GM10266 (cell line): ENCODE results near the gene TSTD2.

Experiments
- DNase-seq: peaks from one replicate; pipeline ENCODE4 v3.0.0; 2012; ENCODE audit errors: extremely low spot score
- TF ChIP-seq, protein P1 (sequence below): IDR thresholded peaks from 2 replicates; pipeline ENCODE4 v1.5.1; 2012; ENCODE audit warnings: mild to moderate bottlenecking, low read depth; ENCODE audit not compliant: control insufficient read depth, insufficient read depth; ENCODE audit errors: missing control alignments

The TSTD2 gene

GRCh38 chr9:97632985-97633858 is at the start of gene TSTD2, which contains the start of gene NCBP1:
TSTD2 (minus strand) TSS chr9:97633368; CDS start chr9:97627562, 5,806 bp downstream.
NCBP1 (plus strand) TSS chr9:97633821; CDS start chr9:97633882, 61 bp downstream.
- TF ChIP-seq, protein P1, sequence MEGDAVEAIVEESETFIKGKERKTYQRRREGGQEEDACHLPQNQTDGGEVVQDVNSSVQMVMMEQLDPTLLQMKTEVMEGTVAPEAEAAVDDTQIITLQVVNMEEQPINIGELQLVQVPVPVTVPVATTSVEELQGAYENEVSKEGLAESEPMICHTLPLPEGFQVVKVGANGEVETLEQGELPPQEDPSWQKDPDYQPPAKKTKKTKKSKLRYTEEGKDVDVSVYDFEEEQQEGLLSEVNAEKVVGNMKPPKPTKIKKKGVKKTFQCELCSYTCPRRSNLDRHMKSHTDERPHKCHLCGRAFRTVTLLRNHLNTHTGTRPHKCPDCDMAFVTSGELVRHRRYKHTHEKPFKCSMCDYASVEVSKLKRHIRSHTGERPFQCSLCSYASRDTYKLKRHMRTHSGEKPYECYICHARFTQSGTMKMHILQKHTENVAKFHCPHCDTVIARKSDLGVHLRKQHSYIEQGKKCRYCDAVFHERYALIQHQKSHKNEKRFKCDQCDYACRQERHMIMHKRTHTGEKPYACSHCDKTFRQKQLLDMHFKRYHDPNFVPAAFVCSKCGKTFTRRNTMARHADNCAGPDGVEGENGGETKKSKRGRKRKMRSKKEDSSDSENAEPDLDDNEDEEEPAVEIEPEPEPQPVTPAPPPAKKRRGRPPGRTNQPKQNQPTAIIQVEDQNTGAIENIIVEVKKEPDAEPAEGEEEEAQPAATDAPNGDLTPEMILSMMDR: no peak
- DNase-seq: peak; percentile 92

GRCh38 chr9:97682242-97682641 is 49.1 kb upstream of the TSTD2 start:
- no peak for DNase-seq
- TF ChIP-seq, protein P1: no peak

DNA sequence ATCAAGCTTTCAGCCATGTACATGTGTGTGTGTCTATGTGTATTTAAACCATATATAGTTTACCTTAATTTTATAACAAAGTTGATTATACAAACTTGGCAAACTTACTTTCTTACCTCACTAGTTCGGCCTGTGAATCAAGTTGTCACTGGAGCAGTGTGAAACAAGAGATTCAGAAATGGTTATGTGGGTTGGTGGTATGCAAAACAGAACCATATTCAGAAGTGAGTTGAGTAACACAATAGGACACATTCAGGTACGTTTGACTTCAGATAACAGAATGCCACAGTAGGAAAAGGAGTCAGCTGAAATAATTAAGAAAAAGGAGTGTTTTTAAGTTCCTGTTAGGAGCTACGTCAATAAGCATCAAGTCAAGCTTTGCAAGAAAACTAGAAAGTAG is 42.5 kb upstream of the TSTD2 start:
- no peak for DNase-seq
- TF ChIP-seq, protein P1: no peak

DNA sequence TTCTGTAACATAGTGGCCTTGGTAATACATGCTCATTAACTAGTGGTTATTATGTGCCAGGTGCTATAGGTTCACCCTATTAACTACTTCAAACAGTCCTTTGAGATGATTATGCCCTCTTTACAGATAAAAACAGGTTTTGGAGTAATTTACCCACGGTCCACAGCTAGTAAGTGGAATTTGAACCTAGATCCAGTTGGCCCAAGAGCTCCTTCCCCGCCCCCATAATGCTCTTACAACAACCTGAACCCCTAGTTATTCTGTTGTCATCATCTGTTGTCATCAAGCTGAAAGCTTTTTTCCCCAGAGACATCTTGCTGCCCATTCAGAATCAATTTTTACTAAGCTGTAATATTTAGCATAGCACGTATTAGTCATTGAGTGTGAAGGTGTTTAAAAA is 40.8 kb upstream of the TSTD2 start:
- TF ChIP-seq, protein P1: no peak
- DNase-seq: no peak

DNA sequence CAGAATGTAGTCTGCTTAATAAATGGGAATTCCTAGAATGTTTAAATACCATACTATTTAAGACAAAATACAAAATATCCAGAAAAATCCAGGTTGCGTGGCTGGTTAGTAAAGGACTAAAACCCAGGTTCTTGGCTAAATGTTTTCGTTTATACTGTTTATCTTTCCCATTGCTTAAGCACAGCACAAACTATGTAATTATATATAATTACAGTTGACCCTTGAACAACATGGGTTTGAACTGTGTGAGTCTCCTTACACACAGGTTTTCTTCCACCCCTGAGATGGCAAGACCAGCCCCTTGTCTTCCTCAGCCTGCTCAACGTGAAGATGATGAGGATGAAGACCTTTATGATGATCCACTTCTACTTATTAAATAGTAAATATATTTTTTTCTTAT is 39.2 kb upstream of the TSTD2 start:
- no peak for DNase-seq
- TF ChIP-seq, protein P1: no peak

DNA sequence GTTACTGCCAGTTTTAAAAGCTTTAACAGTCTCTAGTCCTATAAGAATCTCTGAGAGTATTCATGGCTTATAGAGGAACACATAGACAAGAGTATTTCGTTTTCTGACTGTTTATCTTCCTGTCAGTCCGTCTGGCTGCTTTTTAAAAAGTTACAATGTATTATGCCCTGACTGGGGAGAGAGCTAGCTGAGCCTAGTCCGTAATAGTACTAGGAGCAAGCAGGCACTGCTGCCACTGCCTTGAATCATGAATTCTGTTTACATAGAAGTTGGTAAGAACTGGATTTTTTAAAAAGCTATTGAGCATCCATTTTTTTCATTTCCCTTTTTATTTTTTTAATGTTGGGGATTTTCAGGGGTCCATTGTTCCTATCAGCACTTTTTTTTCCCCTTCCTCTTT is 37.4 kb upstream of the TSTD2 start:
- DNase-seq: no peak
- TF ChIP-seq, protein P1: no peak

DNA sequence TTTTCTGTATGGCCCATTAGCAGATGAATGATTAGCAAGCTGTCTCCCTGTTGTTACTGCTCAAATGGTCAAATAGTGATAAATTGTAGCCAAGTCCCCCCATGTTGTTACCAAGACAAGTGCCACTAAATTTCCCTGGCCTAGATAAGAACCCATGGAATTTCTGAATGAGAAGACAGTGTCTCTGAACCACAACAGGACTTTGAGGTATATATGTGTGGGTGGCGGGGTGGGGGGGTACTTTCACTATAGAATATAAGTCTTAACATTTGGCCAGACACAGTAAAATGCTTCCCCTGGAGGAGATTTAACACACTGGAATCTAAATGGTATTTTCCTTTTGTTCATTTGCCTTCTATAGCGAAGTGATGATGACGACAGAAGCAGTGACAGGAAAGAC is 35.3 kb upstream of the TSTD2 start:
- DNase-seq: no peak
- TF ChIP-seq, protein P1: no peak
